ENCODE results near the gene C12orf42.

DNA sequence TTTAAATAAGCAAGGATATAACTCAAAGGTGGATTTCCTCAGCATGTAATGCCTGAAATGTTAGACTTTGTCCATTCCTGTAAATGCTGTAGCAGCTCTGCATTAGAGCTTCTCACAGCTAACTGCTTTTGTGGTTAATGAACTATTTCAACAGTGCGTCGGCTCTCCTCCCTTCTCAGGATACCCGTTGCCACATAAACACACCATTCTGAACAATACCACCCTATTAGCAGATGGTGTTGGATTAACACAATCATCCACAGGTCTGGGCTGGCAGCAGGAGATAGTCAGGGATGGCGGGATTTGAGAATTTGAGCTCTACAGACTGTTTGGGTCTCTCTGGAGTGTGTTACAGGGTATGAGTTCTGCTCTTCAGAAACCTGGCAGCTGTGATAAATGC, 33.5 kb upstream of the C12orf42 start:
- TF ChIP-seq POLR2A (IDR thresholded peaks at IDR 0.05) = no peak
- TF ChIP-seq CTCF (IDR thresholded peaks at IDR 0.05) = no peak

Measured in uterus (tissue), 2 donors.